Stimulated activated CD4-positive, alpha-beta T cell treated with anti-CD3 and anti-CD28 coated beads, Interleukin-2, amount 100 ng/mL, for 4 hours (primary cell): ENCODE results near the gene FAM163B.
A peak's percentile ranks its signal among the peaks of the same experiment; 100 is the strongest.
"Not testable (repeated sequence)": the region's sequence is repeated elsewhere in the genome, so short reads cannot be mapped to it uniquely, and the experiment has no call there.

ENCODE experiments used
- DNase-seq: peaks from one replicate; pipeline ENCODE4 v3.0.0-alpha.2; 2020; ENCODE audit warnings: low read depth

FAM163B gene

DNA sequence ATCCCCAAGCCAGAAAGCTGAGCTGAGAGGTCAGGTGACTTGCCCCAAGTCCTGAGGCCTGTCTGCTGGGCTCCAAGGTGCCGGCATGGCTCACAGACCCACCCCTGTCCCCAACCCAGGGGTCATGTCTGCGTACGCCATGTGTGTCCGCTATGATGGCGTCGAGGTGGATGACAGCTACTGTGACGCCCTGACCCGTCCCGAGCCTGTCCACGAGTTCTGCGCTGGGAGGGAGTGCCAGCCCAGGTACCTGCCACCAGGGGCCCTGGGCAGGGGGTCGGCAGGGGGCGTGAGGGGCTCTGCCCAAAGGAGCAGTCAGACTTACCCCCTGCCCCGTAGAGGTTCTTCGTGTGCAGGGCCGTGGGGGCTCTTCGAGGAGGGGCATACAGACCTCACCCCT lies 42.4 kb downstream of the FAM163B start:
- DNase-seq: no peak

DNA sequence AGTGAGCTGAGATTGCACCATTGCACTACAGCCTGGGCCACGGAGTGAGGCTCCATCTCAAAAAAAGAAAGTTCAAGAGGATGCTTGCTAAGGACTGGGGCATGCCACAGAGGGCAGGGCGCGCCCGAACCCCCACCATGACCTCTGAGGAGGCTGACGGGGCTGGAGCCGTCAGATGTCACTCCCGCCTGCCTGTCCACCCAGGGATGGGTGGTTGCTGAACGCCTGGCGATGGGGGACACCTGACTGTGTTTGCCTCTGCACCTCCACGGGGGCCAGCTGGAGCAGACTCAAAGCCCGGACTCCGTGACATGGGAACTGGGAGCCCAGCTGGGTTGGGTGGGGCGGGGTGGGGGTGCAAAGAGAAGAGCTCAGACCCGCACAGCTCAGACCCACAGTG lies 42.8 kb downstream of the FAM163B start:
- no peak for DNase-seq

DNA sequence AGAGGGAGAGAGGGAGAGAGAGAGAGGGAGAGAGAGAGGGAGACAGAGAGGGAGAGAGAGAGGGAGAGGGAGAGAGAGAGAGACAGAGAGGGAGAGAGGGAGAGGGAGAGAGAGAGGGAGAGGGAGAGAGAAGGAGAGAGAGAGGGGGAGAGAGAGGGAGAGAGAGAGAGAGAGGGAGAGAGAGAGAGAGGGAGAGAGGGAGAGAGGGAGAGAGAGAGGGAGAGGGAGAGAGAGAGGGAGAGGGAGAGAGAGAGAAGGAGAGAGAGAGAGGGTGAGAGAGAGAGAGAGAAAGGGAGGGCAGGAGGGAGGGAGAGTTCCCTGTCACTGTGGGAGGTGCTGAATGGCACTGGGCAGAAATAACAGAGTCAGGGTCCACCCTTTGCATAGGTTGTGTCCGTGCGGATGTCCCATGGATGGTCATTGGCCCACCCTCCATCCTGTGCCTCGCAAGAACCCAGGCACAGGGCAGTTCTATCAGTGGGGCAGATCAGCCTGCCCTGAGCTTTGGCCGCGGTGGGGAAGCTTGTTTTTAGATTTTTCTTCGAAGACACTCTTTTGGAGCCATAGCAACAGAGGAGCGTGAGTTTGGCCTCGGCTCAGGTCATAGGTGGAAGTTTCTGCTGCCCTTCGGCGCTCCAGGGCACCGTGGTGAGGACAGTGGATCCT lies 44.6 kb downstream of the FAM163B start:
- DNase-seq: no peak

DNA sequence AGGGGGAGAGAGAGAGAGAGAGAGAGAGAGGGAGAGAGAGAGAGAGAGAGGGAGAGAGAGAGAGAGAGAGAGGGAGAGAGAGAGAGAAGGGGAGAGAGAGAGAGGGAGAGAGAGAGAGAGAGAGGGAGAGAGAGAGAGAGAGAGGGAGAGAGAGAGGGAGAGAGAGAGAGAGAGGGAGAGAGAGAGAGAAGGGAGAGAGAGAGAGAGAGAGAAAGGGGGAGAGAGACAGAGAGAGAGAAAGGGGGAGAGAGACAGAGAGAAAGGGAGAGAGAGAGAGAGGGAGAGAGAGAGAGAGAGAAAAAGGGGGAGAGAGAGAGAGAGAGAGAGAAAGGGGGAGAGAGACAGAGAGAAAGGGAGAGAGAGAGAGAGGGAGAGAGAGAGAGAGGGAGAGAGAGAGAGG lies 45.4 kb downstream of the FAM163B start:
- DNase-seq: not testable (repeated sequence)

DNA sequence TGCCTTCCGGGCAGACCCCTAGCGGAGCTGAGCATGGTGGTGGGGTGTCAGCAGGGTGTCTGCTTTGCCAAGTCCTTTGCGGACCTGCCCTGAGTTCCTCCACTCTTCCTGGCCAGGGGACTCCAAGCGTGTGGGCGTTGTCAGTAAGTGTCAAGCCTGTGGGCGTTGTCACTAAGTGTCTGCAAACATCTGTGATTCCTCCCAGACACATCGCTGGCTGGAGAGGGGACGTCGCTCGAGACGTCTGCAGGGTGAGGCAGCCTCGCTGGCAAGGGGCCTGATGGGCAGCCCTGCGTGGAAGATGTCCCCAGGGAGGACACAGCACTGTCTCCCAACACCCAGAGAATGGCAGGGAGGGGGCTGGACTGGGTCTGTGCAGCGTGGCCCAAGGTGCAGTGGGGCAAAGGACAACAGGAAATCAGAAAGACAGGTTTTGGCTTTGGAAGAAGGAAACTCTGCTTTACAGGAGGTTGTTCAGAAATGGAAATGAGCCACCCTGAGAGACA lies 45.8 kb downstream of the FAM163B start:
- DNase-seq: no peak

DNA sequence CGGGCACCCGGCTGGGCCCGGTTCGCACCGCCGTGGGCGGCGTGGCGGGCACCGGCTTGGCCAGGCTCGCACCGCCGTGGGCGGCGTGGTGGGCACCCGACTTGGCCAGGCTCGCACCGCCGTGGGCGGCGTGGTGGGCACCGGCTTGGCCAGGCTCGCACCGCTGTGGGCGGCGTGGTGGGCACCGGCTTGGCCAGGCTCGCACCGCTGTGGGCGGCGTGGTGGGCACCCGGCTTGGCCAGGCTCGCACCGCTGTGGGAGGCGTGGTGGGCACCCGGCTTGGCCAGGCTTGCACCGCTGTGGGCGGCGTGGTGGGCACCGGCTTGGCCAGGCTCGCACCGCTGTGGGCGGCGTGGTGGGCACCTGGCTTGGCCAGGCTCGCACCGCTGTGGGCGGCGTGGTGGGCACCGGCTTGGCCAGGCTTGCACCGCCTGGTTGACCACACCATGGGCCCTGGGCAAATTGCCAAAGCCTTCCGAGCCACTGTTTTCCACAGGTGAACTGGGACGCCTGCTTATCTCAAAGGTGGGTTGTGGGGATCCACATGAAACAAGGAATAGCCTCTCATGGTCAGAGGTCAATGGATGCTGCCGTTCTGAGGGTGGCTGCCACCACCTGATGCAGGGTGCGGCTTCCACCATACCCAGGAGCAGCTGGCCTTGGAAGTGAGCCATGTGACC lies 46.4 kb downstream of the FAM163B start:
- DNase-seq: no peak

DNA sequence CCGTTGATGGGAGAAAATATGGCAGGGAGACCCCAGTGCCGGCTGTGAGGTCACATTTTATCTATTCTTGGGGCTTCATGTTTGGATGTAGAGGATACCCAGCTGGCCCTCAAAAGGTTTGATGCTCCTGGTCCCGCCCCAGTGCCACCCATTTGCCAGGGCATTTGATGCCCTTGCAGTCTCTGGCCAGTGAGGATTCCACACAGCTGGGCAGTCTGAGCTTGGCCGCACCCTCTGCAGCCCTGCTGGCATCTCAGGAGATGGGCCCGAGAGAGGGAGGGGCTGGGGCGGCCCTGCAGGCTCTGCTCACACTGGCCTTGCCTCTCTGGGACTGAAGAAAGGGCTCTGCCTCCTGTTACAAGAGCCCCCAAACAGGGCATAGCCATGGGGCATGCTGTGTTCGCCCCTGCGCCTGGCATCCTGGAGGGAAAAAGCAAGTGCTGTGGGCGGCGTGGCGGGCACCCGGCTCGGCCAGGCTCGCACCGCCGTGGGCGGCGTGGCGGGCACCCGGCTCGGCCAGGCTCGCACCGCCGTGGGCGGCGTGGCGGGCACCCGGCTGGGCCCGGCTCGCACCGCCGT lies 47.1 kb downstream of the FAM163B start:
- no peak for DNase-seq

DNA sequence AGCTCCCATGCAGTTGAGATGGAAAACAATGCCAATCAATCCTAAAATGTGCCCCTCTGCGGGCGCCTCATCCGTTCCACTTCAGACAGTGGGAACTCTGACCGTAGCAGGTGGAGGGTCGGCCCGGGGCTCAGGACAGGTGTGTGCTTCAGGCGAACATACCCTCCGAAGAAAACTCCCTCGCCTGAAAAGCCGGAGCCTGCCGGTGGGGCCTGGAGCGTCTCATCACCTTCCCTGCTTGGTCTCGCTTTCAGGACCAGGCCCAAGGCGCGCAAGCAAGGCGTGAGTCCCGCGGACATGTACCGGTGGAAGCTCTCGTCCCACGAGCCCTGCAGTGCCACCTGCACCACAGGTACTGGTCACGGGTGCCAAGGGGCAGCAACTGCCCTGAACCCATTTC lies 48.2 kb downstream of the FAM163B start:
- no peak for DNase-seq

DNA sequence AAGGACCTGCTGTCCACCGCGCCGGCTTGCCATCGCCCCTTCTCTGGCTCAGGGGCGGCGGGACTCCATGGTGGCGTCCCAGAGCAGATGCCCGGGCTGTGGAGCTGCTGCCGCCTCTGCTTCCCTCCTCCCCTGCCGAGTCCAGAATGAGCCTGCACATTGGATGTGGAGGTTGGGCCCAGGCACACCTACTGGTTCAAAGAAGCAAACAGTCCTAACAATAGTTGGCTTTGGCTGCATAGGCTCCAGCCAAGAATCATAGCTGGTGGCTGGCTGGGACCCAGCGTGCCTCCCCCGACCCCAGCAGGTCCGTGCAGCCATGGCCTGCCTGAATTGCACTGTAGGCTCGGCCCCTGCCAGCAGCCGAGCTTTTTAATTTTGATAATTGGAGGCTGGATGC lies 48.9 kb downstream of the FAM163B start:
- DNase-seq: no peak

DNA sequence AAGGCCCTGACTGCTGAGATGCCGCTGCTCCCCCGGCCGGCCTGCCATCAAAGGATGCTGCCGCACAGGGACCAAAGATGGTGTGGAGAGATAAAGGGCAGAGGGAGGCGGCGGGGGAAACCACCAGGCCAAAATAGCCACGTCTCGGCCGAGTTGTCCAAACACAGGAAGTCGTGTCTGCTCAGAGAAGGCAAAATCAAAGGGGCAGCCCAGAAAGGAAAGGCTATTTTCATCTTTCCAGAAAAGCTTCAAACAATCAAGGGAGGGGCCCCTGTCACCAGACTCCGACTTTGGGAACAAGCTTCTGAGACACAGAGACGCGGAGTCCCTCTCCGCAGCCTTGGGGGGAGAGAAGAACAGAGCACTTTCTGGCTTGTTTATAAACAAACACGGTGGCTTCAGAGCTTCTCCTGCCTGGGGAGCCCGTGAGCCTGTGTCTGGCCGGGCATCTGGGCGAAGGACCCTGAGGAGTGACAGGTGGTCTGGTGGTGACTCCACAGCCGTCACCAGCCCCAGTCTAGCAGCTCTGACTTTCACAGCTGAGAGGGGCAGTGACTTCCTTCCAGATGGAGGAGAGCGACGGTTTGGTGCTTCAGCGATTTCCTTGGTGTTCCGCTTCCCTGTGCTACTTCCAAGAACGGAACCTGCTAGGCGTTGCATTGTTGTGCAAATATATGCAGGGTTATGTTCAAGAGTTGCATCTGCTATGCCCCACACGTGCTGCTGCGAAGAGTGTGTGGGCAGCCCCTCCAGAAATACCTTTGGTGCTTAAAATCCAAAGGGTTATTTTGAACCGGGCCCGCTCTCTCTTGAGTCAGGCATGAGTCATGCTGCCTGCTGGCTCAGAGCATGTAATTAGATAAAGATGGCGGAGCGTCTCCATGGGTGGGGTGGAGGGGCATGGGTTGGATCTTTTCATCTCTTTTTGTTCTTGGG lies 50.7 kb downstream of the FAM163B start:
- peak; percentile 41 for DNase-seq

DNA sequence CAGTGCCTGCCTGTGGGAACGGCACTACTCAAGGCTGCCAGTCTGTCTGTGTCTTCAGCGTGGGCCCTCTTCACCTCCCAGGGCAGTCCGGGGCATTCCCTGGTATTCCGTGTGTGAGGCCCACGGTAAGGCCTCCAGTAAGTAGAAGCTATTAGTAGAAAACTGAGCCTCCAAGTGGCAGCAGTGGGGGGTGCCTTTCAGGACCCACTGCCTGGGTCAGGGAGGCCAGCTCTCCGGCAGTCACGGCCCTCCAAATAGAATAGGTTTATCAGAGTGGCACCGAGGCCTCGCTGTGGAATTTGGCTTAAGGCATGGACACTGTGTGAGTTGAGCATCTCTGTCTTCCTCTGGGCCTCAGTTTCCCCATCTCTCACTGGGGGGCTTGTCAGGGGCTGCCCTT lies 51.6 kb downstream of the FAM163B start:
- no peak for DNase-seq

DNA sequence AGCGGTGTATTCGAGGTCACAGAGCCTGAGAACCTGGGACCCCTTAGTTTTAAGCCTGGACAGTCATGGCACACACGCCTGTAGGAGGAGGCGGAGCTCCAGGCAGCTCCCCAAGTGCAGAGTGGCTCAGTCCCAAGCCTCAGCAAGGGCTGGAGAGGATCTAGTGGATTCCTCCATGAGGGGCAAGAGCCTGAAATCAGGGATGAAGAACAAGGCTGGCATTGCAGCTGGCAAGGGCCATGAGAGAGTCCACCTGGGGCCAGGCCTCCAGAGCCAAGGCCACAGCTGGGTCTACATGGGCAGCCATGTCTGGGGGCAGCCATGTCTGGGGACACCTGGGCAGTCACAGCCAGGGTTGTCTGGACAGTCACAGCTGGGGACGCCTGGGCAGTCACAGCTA lies 52.8 kb downstream of the FAM163B start:
- DNase-seq: no peak

DNA sequence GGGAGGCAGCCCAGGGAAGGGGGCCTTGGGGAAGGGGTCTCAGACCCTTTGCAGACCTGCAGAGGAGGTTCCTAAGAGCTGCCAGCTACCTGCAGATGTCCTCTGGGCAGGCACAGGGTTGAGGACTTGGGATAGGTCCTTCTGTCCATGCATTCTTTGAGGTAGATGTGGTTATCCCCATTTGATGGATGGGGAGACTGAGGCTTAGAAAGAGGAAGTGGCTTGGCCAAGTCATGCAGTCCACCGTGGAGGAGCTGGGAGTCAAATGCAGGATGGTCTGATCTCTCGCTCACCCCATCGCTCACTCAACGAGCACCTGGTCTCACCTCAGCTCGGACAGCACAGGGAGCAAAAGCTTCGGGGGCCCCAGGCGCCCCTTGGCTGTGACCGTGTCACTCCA lies 54.5 kb downstream of the FAM163B start:
- no peak for DNase-seq

DNA sequence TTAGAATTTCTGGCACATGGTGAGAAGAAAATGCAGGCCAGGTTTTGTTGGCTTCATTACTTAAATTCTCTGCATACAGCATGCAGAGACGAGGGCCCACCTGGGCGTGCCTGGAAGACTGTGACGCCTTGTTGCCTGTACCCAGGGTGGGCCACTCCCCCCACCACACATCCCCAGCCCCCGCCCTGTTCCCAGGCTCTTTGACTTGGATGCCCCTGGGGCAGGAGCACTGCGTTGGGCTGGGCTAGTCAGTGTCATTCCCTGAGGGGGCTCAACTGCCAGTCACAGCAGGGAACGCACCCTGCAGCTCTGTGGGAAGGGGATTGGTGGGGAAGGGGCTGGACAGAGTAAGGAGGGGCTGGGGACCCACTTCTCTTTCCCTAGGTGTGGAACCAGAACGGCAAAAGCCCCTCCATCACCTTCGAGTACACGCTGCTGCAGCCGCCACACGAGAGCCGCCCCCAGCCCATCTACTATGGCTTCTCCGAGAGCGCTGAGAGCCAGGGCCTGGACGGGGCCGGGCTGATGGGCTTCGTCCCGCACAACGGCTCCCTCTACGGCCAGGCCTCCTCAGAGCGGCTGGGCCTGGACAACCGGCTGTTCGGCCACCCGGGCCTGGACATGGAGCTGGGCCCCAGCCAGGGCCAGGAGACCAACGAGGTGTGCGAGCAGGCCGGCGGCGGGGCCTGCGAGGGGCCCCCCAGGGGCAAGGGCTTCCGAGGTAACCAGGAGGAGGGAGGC lies 55.0 kb downstream of the FAM163B start:
- no peak for DNase-seq

DNA sequence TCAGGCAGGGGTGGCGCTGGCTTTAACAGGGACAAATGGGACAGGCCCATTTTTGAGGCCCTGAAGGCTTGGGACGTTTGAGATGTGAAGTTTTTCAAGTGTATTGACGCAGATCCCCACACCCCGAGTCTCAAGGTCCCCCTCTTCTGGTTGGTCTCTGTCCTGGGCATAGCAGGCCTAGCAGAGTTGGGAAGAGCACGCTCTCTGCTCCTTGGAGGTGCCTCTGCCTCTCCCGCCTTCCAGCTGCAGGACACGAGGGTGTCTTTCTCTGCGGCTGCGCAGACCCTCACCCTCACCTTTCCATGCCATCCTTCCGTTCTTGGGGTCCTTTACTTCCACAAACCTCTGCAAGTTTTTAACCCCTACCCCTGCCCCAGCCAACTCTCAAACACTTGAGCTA lies 56.1 kb downstream of the FAM163B start:
- DNase-seq: no peak

DNA sequence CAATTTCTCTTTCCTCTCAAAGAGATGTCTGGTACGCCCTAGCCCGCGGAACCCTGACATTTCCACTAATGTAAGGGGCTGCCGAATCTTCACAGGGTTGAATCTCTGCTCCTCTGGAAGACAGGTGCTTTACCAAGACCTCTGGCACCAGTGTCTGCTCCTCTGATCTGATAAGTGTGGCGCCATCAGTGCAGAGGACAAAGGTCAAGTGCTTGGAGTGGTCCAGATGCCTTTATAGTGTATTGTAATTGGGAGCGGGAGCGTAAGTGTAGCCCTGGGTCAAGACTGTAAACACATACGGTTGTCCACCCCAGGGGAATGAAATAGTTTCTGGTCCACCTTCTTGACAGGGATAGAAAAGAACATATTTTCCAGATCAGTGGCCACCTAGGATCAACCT lies 57.0 kb downstream of the FAM163B start:
- DNase-seq: no peak

DNA sequence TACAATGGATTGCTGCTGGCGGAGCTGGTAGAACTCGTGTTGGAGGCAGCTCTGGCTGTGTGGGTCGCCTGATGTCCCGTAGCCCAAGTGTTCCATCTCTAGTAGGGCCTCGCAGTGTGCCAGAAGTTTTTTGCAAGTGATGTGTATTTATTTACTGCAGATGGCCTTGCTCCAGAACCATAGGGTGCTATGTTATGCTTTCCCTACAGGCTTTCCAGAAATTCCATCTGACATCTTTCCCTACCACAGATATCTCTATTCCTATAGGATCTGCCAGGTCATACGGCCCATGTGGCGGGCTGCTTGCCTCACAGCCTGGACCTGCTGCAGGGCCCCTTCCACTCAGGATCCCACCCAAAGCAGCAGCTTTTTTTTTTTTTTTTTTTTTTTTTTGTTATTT lies 57.7 kb downstream of the FAM163B start:
- no peak for DNase-seq

DNA sequence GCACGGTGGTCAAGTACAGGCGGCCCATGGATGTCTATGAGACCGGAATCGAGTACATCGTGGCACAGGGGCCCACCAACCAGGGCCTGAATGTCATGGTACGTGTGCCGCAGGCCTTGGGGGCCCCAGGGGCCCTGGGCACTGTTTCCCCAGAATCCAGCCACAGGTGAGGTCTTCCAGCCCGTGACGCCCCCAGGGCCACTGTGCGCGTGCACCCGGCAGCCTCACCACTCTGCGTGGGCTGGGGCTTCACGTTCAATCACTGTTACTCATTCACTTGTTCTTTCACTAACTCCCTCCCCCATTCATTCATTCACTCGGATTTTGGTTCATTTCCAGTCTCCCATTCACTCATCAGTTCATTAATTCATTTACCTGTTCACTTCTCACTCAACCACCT lies 62.1 kb downstream of the FAM163B start:
- DNase-seq: no peak

DNA sequence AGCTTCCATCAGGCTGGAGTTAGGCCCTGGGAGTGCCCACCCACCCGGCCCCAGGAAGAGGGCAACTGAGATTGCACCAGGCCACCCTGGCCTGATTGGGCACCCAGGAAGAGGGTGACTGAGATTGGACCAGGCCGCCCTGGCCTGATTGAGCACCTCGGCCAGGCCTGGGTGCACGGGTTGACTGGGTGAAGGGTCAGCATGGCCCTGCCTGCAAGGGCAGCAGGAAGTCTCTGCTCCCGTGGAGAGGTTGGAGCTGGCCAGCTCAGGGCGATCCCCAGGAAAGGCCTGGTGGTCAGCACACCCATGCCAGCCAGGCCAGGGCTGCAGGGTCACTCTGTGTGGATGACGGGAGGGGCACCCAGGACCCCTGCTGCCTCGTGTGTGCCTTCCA lies 62.9 kb downstream of the FAM163B start:
- DNase-seq: no peak

DNA sequence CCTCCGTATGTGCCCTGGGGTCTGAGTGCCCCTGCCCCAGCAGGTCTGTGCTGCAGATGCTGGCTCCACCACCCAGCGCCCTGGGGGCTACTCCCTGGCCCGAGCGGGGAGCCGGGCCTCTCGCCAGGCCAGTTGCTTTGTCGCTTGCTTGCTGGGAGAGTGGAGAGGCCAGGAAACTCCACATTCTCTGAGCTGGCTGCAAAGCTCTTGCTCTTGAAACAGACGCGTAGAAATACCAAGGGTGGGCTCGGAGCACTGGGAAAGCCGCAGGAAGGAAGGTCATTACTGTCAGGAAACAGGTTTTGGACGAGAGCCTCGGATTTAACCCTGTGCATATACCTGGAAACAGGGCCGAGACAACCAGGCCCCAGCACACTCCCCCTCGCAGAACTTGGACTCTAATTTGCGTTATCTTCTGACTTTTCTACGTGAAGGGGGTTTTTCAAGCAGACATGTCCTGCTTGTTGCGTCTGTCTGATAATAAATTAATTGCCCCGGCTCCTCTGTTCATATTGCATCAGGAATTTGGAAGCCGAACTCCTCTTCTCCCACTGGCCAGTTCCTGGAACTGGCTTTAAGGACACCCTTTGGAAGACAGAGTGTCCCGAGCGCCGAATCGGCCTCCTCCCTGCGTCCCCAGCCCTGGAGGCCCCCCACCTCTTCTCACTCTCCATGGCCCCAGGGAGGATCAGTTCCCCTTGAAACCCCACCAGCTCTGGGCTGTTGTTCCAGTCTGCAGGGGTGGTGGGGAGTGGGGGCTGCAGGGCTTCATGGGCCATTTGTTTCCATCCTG lies 63.5 kb downstream of the FAM163B start:
- no peak for DNase-seq
